Measurements from ENCODE around the gene FAM3C.
"Not testable (repeated sequence)": the region's sequence is repeated elsewhere in the genome, so short reads cannot be mapped to it uniquely, and the experiment has no call there.

Gene FAM3C, protein sequence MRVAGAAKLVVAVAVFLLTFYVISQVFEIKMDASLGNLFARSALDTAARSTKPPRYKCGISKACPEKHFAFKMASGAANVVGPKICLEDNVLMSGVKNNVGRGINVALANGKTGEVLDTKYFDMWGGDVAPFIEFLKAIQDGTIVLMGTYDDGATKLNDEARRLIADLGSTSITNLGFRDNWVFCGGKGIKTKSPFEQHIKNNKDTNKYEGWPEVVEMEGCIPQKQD

DNA sequence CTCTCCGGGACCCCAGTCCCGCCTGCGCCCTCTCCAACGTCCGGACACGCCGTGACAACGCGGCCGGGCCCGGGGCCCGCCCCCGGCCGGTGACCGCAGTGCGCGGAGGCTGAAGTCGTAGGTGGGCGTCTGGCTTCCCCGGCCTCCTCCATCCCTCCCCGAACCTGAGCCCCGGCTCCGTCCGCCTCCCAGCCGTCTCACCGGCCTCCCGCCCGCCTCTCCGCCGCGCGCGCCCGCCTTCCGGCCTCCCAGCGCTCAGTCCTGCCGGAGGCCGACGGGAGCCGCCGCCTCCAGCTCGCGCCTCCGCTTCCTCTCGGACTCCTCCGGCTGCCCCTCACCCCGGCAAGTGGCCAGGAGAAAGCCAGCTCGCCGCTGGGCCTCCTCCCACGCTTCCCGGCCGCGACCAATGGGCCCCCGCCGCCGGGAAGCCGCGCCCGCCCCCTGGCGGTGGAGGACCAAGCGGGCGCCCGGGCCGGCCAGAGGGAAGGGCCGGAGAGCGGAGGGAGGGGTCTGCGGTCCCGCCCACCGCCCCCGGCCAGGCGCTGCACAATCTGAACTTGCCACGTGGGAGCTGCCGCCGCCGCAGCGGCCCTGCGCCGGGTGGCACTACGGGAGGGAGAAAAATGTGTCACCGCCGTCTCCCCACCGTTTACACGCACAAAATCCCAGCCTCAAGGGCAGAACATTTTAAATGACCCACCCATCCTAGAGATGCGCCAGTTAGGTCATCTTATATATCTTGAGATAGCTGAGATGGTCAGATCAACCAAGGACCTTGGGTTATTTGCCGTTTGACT, at the start of gene FAM3C:
Gene FAM3C, minus strand, starts transcription at position 348 of the 797 bp plus-strand sequence. CDS start 13,339 bp downstream, outside the sequence.
- peak; percentile 63 for DNase-seq (ENCODE audit: low read depth, low spot score)

DNA sequence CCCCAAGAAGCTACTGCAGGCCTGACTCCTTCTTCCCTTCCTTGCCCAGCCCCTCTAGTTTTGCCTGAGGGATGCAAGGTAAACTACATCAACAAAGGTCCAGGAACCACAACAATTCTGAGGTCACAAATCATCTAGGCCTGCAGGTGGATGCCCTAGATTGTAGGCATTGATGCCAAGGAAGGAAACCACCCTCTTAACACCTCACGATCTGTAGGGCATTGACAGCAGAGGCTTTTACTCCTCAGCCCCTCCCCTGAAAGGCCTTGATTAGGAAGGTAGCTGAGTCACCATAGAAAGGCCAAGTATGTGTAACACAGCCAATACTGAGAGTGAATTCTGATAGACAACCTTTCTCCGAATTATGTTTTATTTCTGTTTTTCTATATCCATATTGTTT, 46.7 kb upstream of the FAM3C start:
- DNase-seq (ENCODE audit: low read depth, low spot score): no peak

DNA sequence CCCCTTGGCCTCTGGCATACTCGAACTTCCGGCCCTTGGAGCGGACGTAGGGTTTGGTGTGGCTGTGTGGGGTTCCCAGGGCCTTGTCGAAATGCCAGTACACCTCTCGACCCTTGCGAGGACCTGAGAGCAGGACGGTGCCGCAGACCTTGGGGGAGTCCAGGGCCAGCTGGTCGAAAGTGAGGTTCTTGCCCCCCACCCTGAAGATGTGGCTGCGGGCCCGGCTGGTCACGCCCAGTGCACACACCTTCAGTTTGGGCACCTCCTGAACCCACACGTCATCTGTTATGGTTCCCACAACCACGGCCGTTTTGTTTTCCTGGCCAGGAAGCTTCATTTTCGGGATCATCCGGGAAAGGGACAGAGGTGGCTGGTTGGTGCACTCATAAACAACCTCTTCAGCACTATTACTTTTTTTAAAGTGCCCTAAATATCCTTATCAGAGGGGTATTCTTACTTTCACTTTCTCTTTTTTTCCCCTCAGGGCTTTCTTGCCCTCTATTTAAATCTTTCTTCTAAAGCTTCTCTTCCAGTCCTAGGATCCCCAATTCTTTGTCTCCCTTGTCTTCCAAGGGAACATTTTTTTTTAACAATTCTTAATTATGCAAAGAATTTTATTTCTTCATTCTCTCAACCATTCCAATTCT, 44.9 kb upstream of the FAM3C start:
- DNase-seq (ENCODE audit: low read depth, low spot score): no peak

DNA sequence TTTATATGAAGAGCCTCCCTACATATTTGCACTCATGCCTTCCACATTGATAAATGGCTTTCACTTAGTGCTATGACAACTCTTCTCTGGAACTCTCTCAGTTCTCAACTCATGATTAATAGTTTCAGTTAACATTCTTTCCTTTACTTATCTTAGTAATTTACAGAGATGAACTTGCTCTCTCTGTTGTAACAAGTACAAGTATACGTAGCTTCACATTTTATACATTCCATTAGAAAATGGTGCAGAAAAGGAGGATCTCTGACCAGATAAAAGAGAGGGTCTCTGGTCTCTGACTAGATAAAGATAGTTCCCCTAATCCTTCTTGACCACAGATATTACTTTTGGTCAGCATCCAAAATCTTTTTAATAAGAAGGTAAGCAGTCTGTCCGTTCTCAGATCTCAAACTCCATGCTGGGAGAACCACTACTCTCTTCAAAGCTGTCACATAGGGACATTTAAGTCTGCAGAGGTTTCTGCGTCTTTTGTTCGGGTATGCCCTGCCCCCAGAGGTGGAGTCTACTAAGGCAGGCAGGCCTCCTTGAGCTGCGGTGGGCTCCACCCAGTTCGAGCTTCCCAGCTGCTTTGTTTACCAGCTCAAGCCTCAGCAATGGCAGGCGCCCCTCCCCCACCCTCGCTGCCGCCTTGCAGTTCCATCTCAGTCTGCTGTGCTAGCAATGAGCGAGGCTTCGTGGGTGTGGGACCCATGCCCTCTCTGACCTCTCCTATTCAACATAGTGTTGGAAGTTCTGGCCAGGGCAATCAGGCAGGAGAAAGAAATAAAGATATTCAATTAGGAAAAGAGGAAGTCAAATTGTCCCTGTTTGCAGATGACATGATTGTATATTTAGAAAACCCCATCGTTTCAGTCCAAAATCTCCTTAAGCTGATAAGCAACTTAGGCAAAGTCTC, 42.2 kb upstream of the FAM3C start:
- DNase-seq (ENCODE audit: low read depth, low spot score): peak; percentile 6

DNA sequence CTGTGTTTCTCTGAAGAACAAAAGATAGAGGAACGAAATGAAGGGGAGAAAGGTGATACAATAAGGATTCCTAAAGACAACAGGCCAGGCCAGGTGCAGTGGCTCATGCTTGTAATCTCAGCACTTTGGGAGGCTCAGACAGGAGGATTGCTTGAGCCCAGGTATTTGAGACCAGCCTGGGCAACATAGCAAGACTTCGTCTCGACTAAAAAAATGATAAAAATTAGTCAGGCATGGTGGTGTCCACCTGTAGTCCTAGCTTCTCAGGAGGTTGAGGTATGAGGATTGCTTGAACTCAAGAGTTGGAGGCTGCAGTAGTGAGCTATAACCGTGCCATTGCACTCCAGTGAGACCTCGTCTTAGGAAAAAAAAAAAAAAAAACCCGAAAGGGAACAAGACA, 41.4 kb upstream of the FAM3C start:
- DNase-seq (ENCODE audit: low read depth, low spot score): no peak

DNA sequence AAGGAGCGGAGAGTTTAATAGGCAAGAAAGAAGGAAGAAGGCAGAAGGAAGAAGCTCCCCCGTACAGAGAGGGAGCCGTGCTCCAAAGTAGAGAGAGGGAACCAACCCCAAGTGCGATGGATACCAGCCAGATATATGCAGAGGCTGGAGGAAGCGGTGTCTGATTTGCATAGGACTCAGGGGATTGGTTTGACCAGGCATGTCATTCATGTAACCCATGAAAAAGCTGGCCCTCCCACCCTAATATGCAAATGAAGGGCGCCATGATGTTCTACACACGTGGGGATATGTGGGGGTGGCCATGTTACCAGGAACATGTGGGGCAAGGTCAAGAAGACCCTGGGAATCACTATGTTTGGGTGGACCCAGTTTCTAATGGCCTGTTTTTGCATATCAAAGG, 40.6 kb upstream of the FAM3C start:
- DNase-seq (ENCODE audit: low read depth, low spot score): no peak

DNA sequence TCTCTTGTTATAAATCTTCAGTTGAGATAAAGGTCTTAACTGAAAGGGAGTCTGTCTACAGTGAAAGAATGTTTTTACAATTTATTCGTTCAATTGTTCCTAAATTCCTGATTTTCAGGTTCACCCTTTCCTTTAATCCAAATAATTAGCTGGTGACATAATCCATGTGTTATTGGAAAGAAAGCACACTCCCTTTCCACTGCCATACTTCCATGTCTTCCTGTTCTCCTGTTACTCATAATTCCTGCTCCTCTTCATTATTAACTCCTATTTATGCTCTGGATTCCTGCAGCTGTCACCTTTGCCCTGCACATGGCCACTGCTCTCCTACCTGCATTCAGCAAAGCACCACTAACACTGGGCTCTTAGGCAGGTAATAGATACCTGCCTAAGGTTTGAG, 40.0 kb upstream of the FAM3C start:
- no peak for DNase-seq (ENCODE audit: low read depth, low spot score)

DNA sequence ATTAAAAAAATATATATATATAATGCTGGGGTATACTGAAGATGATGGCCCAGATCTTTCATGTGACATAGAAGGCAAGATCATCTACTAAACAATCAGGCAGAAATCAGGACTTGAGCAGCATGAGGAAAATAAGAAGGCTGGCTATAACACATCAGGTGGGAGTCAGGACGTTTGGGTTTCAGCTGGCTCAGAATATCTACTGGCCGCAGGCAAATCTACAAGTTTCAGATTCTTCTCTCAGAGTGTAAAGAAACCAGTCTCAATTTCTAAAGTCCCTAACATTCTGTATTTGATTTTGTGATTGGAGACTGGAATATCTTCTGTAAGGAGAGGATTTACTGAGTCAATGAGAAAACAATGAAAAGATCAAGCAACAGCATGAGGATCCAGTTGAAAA, 37.7 kb upstream of the FAM3C start:
- no peak for DNase-seq (ENCODE audit: low read depth, low spot score)

DNA sequence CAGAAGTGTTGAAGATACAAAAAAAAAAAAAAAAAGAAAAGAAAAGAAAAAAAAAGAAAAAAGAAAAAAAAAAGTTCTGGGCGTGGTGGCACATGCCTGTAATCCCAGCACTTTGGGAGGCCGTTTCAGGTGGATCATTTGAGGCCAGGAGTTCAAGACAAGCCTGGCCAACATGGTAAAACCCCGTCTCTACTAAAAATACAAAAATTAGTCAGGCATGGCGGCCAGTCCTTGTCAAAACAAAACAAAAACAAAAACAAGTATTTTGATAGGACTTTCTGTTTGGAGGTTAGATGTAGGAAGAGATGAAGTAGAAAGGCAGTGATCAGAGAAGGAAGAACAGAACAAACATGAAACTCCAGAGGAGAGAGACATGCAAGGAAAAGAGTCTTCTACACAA, 36.4 kb upstream of the FAM3C start:
- not testable (repeated sequence) for DNase-seq (ENCODE audit: low read depth, low spot score)

DNA sequence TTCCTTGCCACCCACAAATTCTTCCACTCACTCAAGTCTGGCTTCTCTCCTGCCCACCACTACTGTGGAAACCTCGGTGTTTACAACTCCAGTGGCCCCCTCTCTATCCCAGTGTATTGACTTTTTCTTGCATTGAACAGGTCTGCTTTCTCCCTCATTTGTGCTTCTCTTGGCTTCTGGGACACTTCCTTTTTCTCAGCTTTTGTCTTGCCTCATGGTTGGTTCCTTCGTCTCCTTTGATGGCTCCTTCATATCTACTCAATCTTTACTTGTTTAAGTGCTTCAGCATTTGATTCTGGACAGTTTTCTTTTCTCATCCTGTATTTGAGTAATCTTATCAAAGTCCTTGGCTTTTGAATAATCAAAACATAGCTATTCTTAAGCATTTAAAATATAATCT, 35.9 kb upstream of the FAM3C start:
- no peak for DNase-seq (ENCODE audit: low read depth, low spot score)

DNA sequence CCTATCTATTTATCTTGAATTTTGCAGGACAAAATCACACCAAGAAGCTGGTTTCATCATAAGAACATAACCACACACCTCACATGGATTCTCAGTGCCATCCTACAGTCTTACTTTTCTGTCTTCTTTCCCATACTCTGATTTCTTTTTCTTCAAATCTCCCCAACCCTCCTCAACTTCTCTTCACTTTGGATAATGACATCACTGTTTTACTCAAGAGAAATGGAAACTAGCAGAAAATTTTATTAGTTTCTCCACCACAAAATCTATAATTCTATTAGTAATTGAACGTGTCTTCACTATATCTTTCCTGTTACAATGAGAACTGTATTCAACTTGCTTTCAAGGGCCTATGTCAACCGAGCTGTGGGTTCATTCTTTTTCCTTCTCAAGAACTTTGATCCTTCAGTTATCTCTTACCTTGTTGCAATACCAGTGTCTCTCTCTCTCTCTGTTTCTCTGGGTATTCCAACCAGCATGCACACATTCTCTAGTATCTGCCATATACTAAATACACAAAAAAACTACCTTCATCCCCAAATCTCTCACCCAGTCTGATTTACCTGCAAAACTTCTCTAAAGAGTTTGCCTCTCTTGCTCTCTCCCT, 35.4 kb upstream of the FAM3C start:
- DNase-seq (ENCODE audit: low read depth, low spot score): no peak

DNA sequence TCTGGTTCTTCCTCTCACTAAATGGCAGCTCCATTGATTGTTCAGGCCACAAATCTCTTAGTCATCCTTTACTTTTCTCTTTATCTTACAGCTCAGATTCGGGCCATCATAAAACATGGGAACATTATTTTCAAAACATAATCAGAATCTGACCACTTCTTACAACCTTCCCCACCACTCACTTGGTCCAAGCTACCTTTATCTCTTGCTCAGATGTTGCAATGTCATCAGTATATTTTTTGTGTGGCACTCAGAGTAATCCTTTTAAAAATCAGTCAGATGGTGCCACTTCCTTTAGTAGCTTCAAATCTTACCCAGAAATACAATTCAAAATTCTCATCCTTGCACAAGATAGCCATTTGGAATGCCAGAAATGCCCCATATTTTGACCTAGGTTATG, 34.5 kb upstream of the FAM3C start:
- DNase-seq (ENCODE audit: low read depth, low spot score): no peak

DNA sequence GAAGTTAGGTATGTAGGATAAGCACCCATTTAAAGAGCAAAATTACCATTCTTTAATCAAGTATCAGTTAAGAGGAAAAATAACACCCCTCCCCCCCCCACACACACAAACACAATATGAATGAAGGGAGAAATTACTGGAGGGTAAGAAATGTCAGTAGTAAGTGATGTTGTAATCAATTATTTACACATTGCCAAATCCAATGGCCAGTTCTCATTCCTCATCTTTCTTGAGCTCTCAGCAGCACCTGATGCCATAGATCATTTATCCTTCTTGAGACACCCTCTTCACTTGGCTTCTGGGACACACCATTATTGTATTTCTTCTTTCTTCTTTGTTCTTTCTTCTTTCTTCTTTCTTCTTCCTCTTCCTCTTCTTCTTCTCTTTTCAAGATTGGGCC, 33.7 kb upstream of the FAM3C start:
- DNase-seq (ENCODE audit: low read depth, low spot score): no peak

DNA sequence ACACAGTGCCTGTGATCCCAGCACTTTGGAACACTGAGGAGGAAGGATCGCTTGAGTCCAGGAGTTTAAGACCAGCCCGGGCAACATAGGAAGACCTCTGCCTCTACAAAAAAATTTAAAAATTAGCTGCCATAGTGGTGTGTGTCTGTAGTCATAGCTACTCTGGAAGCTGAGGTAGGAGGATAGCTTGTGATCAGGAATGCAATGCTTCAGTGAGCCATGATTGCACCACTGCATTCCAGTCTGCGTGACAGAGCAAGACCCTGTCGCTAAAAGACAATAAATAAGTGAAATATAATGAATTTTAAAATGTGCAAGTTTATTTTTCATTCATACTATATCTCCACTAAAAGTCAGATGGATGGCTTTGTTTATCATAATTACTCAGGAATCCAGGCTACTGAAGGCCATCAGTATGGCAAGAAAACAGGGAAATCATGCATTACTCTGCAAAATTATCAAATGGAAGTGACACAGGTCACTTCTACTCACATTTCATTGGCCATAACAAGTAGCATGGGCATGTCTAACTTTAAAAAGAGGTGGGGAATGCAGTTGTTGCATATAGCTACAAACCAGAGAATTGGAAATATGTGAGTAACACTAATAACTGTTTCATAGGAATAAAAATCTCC, 32.9 kb upstream of the FAM3C start:
- no peak for DNase-seq (ENCODE audit: low read depth, low spot score)

DNA sequence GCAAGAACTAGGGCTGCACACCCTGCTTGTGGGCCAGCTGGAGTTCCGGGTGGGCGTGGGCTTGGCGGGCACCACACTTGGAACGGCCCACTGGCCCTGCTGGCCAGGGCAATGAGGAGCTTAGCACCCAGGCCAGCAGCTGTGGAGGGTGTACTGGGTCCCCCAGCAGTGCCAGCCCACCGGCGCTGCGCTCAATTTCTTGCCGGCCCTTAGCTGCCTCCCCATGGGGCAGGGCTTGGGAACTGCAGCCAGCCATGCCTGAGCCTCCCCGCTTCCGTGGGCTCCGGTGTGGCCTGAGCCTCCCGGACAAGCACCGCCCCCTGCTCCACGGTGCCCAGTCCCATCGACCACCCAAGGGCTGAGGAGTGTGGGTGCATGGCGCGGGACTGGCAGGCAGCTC, 25.6 kb upstream of the FAM3C start:
- not testable (repeated sequence) for DNase-seq (ENCODE audit: low read depth, low spot score)

DNA sequence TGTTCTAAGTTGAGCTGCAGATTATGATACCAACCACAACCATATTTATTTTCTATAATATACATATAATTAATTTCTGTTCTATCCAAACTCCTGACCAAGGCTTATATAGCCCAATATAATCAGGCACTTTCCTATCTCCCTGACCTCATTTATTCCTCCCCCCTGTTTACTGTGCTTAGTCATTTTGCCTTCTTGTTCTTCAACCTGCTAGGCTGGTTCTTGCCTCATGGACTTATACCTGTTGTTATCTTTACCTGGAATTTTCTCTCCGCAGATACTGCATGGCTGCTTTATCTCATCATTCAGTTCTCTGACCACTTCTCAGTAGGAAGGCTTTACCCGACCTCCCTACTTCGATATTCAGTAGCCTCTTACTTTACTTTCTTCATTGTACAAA, 24.9 kb upstream of the FAM3C start:
- DNase-seq (ENCODE audit: low read depth, low spot score): no peak

DNA sequence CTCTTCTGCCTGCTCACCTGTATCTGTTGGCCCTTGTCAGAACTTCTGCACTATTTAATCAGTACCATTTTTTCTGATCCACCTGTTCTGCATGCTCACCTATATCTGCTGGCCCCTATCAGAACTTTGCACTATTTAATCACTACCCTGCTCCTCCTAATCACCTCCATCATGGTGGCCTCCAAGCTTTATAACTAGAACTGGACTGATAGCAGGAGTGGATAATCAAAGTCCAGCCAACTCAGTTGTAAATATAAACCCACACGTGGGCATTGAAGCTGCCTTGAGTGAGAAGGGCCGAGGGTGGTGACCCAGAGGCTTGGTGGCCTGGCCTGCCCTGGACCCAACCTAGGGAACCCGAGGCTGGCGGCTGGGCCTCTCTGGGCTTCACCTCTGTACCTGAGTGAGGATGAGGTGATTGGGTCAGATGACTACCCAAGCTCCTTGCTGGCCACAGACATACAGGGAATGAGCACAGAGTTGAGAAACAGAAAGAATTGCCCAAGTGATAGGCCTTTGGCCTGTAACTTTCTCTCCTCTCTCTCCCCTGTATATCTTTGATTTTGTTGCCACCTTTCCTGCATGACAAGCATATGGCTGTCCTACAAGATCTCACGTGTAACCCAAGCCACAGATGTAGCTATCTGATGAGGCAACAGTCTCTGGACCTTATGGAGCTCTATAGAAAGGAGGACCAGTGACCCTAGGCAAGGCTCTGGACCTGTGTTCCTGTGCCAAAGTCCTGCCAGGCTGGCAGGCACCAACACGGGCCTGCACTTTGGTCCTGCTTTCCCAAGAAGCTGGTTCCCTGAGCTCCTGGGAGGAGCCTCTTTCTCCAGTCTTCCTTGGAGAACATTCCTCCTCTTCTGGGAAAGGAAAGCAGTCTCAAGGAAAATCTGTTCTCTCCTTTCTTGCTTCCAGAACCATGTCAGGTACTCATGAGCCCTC, 23.4 kb upstream of the FAM3C start:
- no peak for DNase-seq (ENCODE audit: low read depth, low spot score)

DNA sequence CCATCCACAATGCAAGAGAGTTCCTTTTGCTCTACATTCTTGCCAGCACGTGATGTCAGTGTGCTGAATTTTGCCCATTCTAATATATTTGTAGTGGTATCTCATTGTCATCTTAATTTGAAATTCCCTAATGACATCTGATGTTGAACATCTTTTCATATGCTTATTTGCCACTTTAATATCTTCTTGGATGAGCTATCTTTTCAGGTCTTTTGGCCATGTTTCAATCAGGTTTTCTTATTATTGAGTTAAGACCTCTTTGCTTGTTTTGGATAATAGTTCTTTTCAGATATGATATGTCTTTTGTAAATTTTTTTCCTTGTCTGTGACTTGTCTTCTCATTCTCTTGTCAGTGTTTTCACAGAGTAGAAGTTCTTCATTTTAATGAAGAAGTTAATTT, 20.4 kb upstream of the FAM3C start:
- DNase-seq (ENCODE audit: low read depth, low spot score): no peak

DNA sequence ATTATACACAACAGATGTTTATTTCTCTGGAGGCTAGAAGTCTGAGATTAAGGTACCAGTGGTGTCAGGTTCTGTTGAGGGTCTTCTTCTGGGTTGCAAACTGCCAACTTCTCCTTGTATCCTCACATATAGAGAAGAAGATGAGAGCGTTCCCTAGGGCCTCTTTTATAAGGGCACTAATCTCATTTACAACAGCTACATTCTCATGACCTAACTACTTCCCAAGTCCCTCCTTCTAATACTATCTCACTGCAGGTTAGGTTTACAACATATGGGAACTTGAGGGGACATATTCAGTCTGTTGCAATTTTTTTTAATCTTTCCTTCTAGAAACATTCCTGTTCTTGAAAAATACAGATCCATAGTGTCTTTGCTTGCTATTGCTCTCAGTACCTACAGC, 18.3 kb upstream of the FAM3C start:
- DNase-seq (ENCODE audit: low read depth, low spot score): no peak

DNA sequence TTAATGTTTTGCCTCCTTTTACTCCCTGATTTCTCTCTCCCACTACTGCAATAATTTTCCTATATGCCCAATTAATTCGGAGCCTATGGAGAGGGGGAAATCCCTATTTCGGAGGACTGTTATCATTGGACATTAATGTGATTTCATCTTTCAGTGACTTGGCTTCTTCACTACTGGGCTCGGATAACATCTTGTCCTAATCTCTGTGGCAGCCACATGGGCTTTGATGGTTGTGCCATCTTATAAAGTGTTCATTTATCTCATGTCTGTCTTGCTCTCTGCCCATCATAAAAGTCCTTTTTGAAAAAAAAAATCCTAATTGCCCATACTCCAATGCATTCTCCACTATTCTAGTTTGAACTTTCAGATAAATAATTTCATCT, 15.5 kb upstream of the FAM3C start:
- no peak for DNase-seq (ENCODE audit: low read depth, low spot score)

Data from activated CD4-positive, CD25-positive, alpha-beta regulatory T cell treated with anti-CD3 and anti-CD28 coated beads, Interleukin-2, amount 50 U/mL, for 16 hours (primary cell).